ENCODE results near the gene SFT2D3. TPM values are rescaled to one million over a fixed set of nuclear protein-coding genes. Genes with fewer than 3 reads are reported as not detected.

The SFT2D3 gene
- total and polyA plus RNA-seq, 2 experiments from 2014 or later, result 0.13 to 9.3 TPM

GRCh38 chr2:127662937-127663565 is 38.2 kb upstream of the SFT2D3 start:
- Histone ChIP-seq H3K27me3 (peaks cover 33% of the 10 kb centered on the region), H3K36me3 (no peaks in the 10 kb centered on the region), H3K4me1 (ENCODE audit: low read depth) (peaks cover 29% of the 10 kb centered on the region), H3K9me3 (ENCODE audit: low read depth) (no peaks in the 10 kb centered on the region), H3K4me3 (no peak overlapping the region), H3K27ac (peak overlapping the region; percentile 26)
- TF ChIP-seq CTCF (IDR thresholded peaks at IDR 0.05; ENCODE audit: low read depth, low read length), result no peak
- DNase-seq (ENCODE audit: low read depth in 1 of 2, low spot score in 1 of 2), result no peak

- H3K9me3 ChIP-seq (ENCODE audit: low read depth), result no peaks in the 10 kb centered on the region
- no peak overlapping the region for H3K27ac ChIP-seq
- no peaks in the 10 kb centered on the region for H3K36me3 ChIP-seq
- DNase-seq (ENCODE audit: low read depth in 1 of 2, low spot score in 1 of 2), result no peak
- H3K4me3 ChIP-seq, result no peak overlapping the region
- peaks cover 33% of the 10 kb centered on the region for H3K27me3 ChIP-seq
- peaks cover 29% of the 10 kb centered on the region for H3K4me1 ChIP-seq (ENCODE audit: low read depth)
- no peak for TF ChIP-seq CTCF (IDR thresholded peaks at IDR 0.05; ENCODE audit: low read depth, low read length)
Observed at GRCh38 chr2:127663566-127664064, 37.7 kb upstream of the SFT2D3 start.

GRCh38 chr2:127664065-127664894 is 37.0 kb upstream of the SFT2D3 start:
- Histone ChIP-seq H3K4me3 (no peak overlapping the region), H3K27me3 (peaks cover 33% of the 10 kb centered on the region), H3K4me1 (ENCODE audit: low read depth) (peaks cover 29% of the 10 kb centered on the region), H3K27ac (no peak overlapping the region), H3K36me3 (no peaks in the 10 kb centered on the region), H3K9me3 (ENCODE audit: low read depth) (no peaks in the 10 kb centered on the region)
- no peak for TF ChIP-seq CTCF (IDR thresholded peaks at IDR 0.05; ENCODE audit: low read depth, low read length)
- DNase-seq (ENCODE audit: low read depth in 1 of 2, low spot score in 1 of 2), result no peak

GRCh38 chr2:127664895-127665225 is 36.4 kb upstream of the SFT2D3 start:
- no peak for TF ChIP-seq CTCF (IDR thresholded peaks at IDR 0.05; ENCODE audit: low read depth, low read length)
- Histone ChIP-seq H3K36me3 (no peaks in the 10 kb centered on the region), H3K4me1 (ENCODE audit: low read depth) (peaks cover 29% of the 10 kb centered on the region), H3K27ac (no peak overlapping the region), H3K9me3 (ENCODE audit: low read depth) (no peaks in the 10 kb centered on the region), H3K4me3 (no peak overlapping the region), H3K27me3 (peaks cover 33% of the 10 kb centered on the region)
- DNase-seq (ENCODE audit: low read depth in 1 of 2, low spot score in 1 of 2), result no peak

GRCh38 chr2:127665267-127665893 is 35.9 kb upstream of the SFT2D3 start:
- H3K4me3 ChIP-seq, result no peak overlapping the region
- H3K27ac ChIP-seq, result no peak overlapping the region
- H3K27me3 ChIP-seq, result peaks cover 33% of the 10 kb centered on the region

More at GRCh38 chr2:127665267-127665893, 35.9 kb upstream of the SFT2D3 start:
- TF ChIP-seq CTCF (IDR thresholded peaks at IDR 0.05; ENCODE audit: low read depth, low read length), result no peak
- H3K4me1 ChIP-seq (ENCODE audit: low read depth), result peaks cover 29% of the 10 kb centered on the region
- H3K9me3 ChIP-seq (ENCODE audit: low read depth), result no peaks in the 10 kb centered on the region
- DNase-seq (ENCODE audit: low read depth in 1 of 2, low spot score in 1 of 2), result no peak
- no peaks in the 10 kb centered on the region for H3K36me3 ChIP-seq
